C4-2B (cell line): Measurements from ENCODE around the gene MTMR3.

Experiments used
- ZFX ChIP-seq: fragments of 450-650 bp; IDR thresholded peaks from 2 replicates; pipeline ENCODE4 v1.6.1; 2017
- TF ChIP-seq, protein P1 (sequence below): fragments of 450-650 bp; conservative IDR thresholded peaks from 2 replicates; pipeline ENCODE4 v1.5.1; 2017; ENCODE audit warnings: mild to moderate bottlenecking

DNA sequence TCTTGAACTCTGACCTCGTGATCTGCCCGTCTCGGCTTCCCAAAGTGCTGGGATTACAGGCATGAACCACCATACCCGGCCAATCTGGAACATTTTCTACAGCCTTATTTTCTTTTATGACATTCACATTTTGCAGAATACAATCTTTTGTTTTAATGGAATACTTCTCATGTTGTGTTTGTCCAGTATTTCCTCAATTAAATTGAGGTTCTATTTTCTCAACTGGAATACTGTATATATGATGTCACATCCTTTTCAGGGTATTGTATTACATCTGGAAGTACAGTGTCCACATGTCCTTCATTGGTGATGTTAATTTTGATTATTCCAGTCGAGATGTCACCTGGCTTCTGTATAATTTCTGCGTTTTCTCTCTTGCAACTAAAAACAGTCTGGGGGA lies 106.5 kb downstream of the MTMR3 start:
- TF ChIP-seq, protein P1, sequence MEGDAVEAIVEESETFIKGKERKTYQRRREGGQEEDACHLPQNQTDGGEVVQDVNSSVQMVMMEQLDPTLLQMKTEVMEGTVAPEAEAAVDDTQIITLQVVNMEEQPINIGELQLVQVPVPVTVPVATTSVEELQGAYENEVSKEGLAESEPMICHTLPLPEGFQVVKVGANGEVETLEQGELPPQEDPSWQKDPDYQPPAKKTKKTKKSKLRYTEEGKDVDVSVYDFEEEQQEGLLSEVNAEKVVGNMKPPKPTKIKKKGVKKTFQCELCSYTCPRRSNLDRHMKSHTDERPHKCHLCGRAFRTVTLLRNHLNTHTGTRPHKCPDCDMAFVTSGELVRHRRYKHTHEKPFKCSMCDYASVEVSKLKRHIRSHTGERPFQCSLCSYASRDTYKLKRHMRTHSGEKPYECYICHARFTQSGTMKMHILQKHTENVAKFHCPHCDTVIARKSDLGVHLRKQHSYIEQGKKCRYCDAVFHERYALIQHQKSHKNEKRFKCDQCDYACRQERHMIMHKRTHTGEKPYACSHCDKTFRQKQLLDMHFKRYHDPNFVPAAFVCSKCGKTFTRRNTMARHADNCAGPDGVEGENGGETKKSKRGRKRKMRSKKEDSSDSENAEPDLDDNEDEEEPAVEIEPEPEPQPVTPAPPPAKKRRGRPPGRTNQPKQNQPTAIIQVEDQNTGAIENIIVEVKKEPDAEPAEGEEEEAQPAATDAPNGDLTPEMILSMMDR = no peak
- TF ChIP-seq ZFX = no peak
